Central memory CD8-positive, alpha-beta T cell (primary cell): Measurements from ENCODE around the gene TBCE.
A peak's percentile ranks its signal among the peaks of the same experiment; 100 is the strongest.

Source experiments
- ATAC-seq: fragments of 150-1000 bp; cut with Tn5 transposase; replicated peaks from 2 replicates; pipeline ENCODE4 v1.10.0; 2022; ENCODE audit warnings: mild to moderate bottlenecking, moderate FRiP score, moderate number of reproducible peaks; ENCODE audit not compliant: poor library complexity, severe bottlenecking; ENCODE audit errors: extremely low read depth
- DNase-seq, 2 donors: peaks; one replicate each; pipeline ENCODE4 v3.0.0; 2021; ENCODE audit warnings: low spot score in 2 of 2
- H3K27ac Mint-ChIP-seq: one replicate; pipeline ENCODE4 v1.8.0; 2022; ENCODE audit warnings: low read depth, mild to moderate bottlenecking, moderate library complexity, mixed read lengths
- H3K27me3 Mint-ChIP-seq: one replicate; pipeline ENCODE4 v1.8.0; 2022; ENCODE audit warnings: mixed read lengths
- H3K36me3 Mint-ChIP-seq: one replicate; pipeline ENCODE4 v1.8.0; 2022; ENCODE audit warnings: mild to moderate bottlenecking, moderate library complexity, mixed read lengths; ENCODE audit not compliant: insufficient read depth
- H3K4me1 Mint-ChIP-seq: one replicate; pipeline ENCODE4 v1.8.0; 2022; ENCODE audit warnings: mixed read lengths
- H3K4me3 Mint-ChIP-seq: one replicate; pipeline ENCODE4 v1.8.0; 2022; ENCODE audit warnings: mild to moderate bottlenecking, moderate library complexity, mixed read lengths
- H3K9me3 Mint-ChIP-seq: one replicate; pipeline ENCODE4 v1.8.0; 2022; ENCODE audit warnings: mixed read lengths

Gene TBCE

GRCh38 chr1:235367000-235367908, at the start of gene TBCE:
Gene TBCE (plus strand): TSS chr1:235367427. CDS start chr1:235380050, 12,623 bp downstream.
- Mint-ChIP-seq H3K27ac (peak within 1 kb of the TSS; percentile 94), H3K9me3 (no peaks in the 10 kb centered on the region), H3K4me3 (peak within 1 kb of the TSS; percentile 96), H3K27me3 (no peaks in the 10 kb centered on the region), H3K36me3 (peaks cover 8% of the 10 kb centered on the region), H3K4me1 (peaks cover 25% of the 10 kb centered on the region)
- ATAC-seq (peak; percentile 94), DNase-seq (peak; percentile 61 to 66)

GRCh38 chr1:235319255-235319654, 48.0 kb upstream of the TBCE start:
- Mint-ChIP-seq H3K27me3 (no peaks in the 10 kb centered on the region), H3K4me1 (peaks cover 63% of the 10 kb centered on the region), H3K4me3 (no peak overlapping the region), H3K9me3 (no peaks in the 10 kb centered on the region), H3K36me3 (peaks cover 39% of the 10 kb centered on the region), H3K27ac (no peak overlapping the region)
- DNase-seq (no peak), ATAC-seq (no peak)

- no peak for DNase-seq
- no peak for ATAC-seq
- Mint-ChIP-seq H3K4me1 (peaks cover 51% of the 10 kb centered on the region), H3K9me3 (no peaks in the 10 kb centered on the region), H3K27ac (peak overlapping the region; percentile 0), H3K4me3 (peak overlapping the region; percentile 26), H3K27me3 (no peaks in the 10 kb centered on the region), H3K36me3 (peaks cover 40% of the 10 kb centered on the region)
Observed at GRCh38 chr1:235320521-235321179, 46.6 kb upstream of the TBCE start.

GRCh38 chr1:235324296-235324695, 42.9 kb upstream of the TBCE start:
- ATAC-seq (no peak), DNase-seq (no peak)
- Mint-ChIP-seq H3K36me3 (peaks cover 45% of the 10 kb centered on the region), H3K27ac (peak overlapping the region; percentile 73), H3K4me1 (peaks cover 42% of the 10 kb centered on the region), H3K9me3 (no peaks in the 10 kb centered on the region), H3K4me3 (no peak overlapping the region), H3K27me3 (no peaks in the 10 kb centered on the region)

GRCh38 chr1:235325139-235325538, 42.1 kb upstream of the TBCE start:
- Mint-ChIP-seq H3K4me1 (peaks cover 41% of the 10 kb centered on the region), H3K36me3 (peaks cover 42% of the 10 kb centered on the region), H3K9me3 (no peaks in the 10 kb centered on the region), H3K4me3 (no peak overlapping the region), H3K27ac (peak overlapping the region; percentile 73), H3K27me3 (no peaks in the 10 kb centered on the region)
- DNase-seq (no peak), ATAC-seq (no peak)

GRCh38 chr1:235325854-235326253, 41.4 kb upstream of the TBCE start:
- Mint-ChIP-seq H3K4me3 (no peak overlapping the region), H3K4me1 (peaks cover 35% of the 10 kb centered on the region), H3K36me3 (peaks cover 37% of the 10 kb centered on the region), H3K27me3 (no peaks in the 10 kb centered on the region), H3K9me3 (no peaks in the 10 kb centered on the region), H3K27ac (no peak overlapping the region)
- ATAC-seq, result no peak
- DNase-seq, result no peak

GRCh38 chr1:235326719-235327558, 40.3 kb upstream of the TBCE start:
- Mint-ChIP-seq H3K27ac (no peak overlapping the region), H3K4me3 (no peak overlapping the region), H3K9me3 (no peaks in the 10 kb centered on the region), H3K4me1 (peaks cover 35% of the 10 kb centered on the region), H3K27me3 (no peaks in the 10 kb centered on the region), H3K36me3 (peaks cover 32% of the 10 kb centered on the region)
- ATAC-seq (peak; percentile 11), DNase-seq (peak; percentile 50 to 71)

- peaks cover 32% of the 10 kb centered on the region for H3K4me1 Mint-ChIP-seq
- H3K9me3 Mint-ChIP-seq, result no peaks in the 10 kb centered on the region
- ATAC-seq (no peak), DNase-seq (peak in 1 of 2 donors; percentile 36)
- H3K27me3 Mint-ChIP-seq, result no peaks in the 10 kb centered on the region
- H3K4me3 Mint-ChIP-seq, result no peak within 1 kb of the TSS
- H3K27ac Mint-ChIP-seq, result no peak within 1 kb of the TSS
- peaks cover 28% of the 10 kb centered on the region for H3K36me3 Mint-ChIP-seq
Observed at GRCh38 chr1:235327559-235328270, 39.5 kb upstream of the TBCE start, which contains the start of gene ARID4B. Gene ARID4B (minus strand): TSS chr1:235328179. CDS start chr1:235326919, 1,260 bp downstream.

- peak; percentile 82 for ATAC-seq
- DNase-seq, result peak; percentile 92 to 95
- Mint-ChIP-seq H3K36me3 (peaks cover 28% of the 10 kb centered on the region), H3K27me3 (no peaks in the 10 kb centered on the region), H3K4me1 (peaks cover 30% of the 10 kb centered on the region), H3K9me3 (no peaks in the 10 kb centered on the region), H3K27ac (no peak within 1 kb of the TSS), H3K4me3 (no peak within 1 kb of the TSS)
Observed at GRCh38 chr1:235328271-235329138, 38.7 kb upstream of the TBCE start, which contains the start of gene GGPS1. Gene GGPS1 (plus strand): TSS chr1:235328570. CDS start chr1:235335265, 6,695 bp downstream.

GRCh38 chr1:235329139-235329902, 37.9 kb upstream of the TBCE start:
- ATAC-seq (peak; percentile 24), DNase-seq (peak in 1 of 2 donors; percentile 58)
- no peak overlapping the region for H3K27ac Mint-ChIP-seq
- H3K27me3 Mint-ChIP-seq, result no peaks in the 10 kb centered on the region
- no peaks in the 10 kb centered on the region for H3K9me3 Mint-ChIP-seq
- H3K4me1 Mint-ChIP-seq, result peaks cover 35% of the 10 kb centered on the region
- H3K36me3 Mint-ChIP-seq, result peaks cover 25% of the 10 kb centered on the region
- no peak overlapping the region for H3K4me3 Mint-ChIP-seq
